ENCODE measurements around the gene FBN3.
"Not testable (repeated sequence)": the region's sequence is repeated elsewhere in the genome, so short reads cannot be mapped to it uniquely, and the experiment has no call there.

DNA sequence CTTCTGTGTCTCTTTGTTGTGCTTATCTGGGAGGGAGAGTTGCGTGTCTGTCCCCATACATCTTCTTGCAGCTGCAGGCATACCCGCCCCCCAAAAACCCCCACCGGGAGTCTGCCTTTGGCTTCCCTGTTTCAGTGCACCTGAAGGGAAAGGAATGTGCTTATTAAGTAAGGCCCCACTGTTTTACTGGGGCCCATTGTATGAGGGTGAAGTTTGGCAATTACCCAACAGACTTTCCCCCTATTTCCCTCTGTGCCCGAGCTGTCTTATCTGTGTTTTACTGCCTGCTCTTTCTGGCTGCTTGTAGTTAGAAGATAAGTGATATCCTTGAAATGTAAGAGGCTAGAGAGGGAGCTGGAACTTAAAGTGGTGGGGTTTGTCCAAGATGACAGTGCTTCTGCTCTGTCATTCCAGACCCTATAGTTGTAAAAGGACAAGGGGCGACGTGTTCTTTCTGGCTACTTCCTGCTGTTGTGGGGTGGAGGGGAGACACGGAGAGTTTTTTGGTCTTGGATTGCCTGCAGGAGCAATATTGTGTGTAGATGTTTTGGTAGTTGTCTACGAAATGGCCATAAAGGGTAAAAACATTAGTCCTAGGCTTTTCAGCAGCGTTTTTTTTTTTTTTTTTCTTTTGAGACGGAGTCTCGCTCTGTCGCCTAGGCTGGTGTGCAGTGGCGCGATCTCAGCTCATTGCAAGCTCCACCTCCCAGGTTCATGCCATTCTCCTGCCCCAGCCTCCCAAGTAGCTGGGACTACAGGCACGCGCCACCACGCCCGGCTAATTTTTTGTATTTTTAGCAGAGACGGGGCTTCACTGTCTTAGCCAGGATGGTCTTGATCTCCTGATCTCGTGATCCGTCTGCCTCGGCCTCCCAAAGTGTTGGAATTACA is 115.9 kb downstream of the FBN3 start:
- TF ChIP-seq CTCF, POLR2A (IDR thresholded peaks at IDR 0.05): not testable (repeated sequence)
